Stomach (tissue), 4 donors: Measurements from ENCODE around the gene OARD1.

Experiments
- CTCF ChIP-seq, 7 experiments: fragments of 450-650 bp in 4 of 7; fragments of 200-600 bp in 3 of 7; sonication (generic) in 3 of 7; IDR thresholded peaks; one replicate each; pipeline ENCODE4 v1.5.1; 2016 to 2019; ENCODE audit warnings: antibody characterized with exemption in 7 of 7, control low read depth in 2 of 7, mild to moderate bottlenecking in 1 of 7
- POLR2A ChIP-seq, 4 donors: fragments of 450-650 bp; IDR thresholded peaks; one replicate each; pipeline ENCODE4 v1.6.1; 2016; ENCODE audit warnings: antibody characterized with exemption in 4 of 4, control low read depth in 2 of 4, mild to moderate bottlenecking in 1 of 4, moderate library complexity in 1 of 4

GRCh38 chr6:41090841-41091761 lies 18.9 kb upstream of the OARD1 start:
- TF ChIP-seq POLR2A (IDR thresholded peaks at IDR 0.05) (no peak), CTCF (IDR thresholded peaks at IDR 0.05) (no peak)
